ENCODE results near the gene DNAJA4.

Gene DNAJA4

DNA sequence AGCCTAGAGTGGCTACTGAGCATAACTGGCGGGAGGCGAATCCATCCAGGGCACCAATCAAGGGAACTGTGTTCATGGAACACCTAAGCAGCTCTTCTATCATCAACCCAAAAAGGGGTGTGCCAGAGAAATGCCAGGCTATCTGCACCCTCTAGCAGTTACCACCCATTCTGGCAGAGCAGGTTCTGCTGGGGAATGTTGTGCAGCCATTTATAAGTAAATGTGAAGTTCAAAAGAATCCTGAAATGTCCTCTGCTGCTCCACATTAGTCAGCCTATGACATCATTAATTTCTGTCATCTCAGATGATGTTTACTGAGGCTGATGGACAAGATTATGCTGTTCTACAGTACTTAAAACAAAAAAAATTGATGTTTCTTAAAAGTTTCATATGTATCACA, 27.3 kb downstream of the DNAJA4 start:
- DNase-seq (ENCODE audit: insufficient read length, low spot score) (no peak), FAIRE-seq (no peak)
- TF ChIP-seq POLR2AphosphoS5 (IDR thresholded peaks at IDR 0.05; ENCODE audit: low read depth, low read length) (no peak), TAF1 (IDR thresholded peaks at IDR 0.05; ENCODE audit: low read depth, low read length) (no peak), POLR2A (IDR thresholded peaks at IDR 0.05; ENCODE audit: low read depth, low read length) (no peak), PAX5 (IDR thresholded peaks at IDR 0.05; ENCODE audit: insufficient read depth, low read length, severe bottlenecking) (no peak), POU2F2 (IDR thresholded peaks at IDR 0.05; ENCODE audit: low read depth, low read length) (no peak), SPI1 (IDR thresholded peaks at IDR 0.05; ENCODE audit: low read depth, low read length) (no peak)

DNA sequence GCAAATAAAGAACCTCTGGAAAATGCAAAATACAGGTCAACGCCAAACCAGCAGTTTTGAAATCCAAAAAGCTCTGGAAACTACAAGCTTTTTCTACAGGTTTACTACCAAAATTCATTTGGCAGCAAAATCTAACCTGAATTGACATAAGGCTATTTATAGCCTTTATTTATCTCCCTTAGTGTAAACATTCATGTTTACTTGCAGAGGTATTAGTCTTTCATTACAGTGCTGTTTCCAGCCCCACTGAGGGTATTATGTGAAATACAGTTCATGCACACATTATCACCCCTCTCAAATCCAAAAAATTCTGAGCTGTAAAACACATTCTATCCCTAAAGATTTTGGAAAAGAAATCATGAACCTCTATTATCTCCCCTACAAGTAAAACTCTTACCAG, 27.9 kb downstream of the DNAJA4 start:
- FAIRE-seq (no peak), DNase-seq (ENCODE audit: insufficient read length, low spot score) (no peak)
- TF ChIP-seq PAX5 (IDR thresholded peaks at IDR 0.05; ENCODE audit: insufficient read depth, low read length, severe bottlenecking) (no peak), POLR2A (IDR thresholded peaks at IDR 0.05; ENCODE audit: low read depth, low read length) (no peak), POLR2AphosphoS5 (IDR thresholded peaks at IDR 0.05; ENCODE audit: low read depth, low read length) (no peak), POU2F2 (IDR thresholded peaks at IDR 0.05; ENCODE audit: low read depth, low read length) (no peak), TAF1 (IDR thresholded peaks at IDR 0.05; ENCODE audit: low read depth, low read length) (no peak), SPI1 (IDR thresholded peaks at IDR 0.05; ENCODE audit: low read depth, low read length) (no peak)

DNA sequence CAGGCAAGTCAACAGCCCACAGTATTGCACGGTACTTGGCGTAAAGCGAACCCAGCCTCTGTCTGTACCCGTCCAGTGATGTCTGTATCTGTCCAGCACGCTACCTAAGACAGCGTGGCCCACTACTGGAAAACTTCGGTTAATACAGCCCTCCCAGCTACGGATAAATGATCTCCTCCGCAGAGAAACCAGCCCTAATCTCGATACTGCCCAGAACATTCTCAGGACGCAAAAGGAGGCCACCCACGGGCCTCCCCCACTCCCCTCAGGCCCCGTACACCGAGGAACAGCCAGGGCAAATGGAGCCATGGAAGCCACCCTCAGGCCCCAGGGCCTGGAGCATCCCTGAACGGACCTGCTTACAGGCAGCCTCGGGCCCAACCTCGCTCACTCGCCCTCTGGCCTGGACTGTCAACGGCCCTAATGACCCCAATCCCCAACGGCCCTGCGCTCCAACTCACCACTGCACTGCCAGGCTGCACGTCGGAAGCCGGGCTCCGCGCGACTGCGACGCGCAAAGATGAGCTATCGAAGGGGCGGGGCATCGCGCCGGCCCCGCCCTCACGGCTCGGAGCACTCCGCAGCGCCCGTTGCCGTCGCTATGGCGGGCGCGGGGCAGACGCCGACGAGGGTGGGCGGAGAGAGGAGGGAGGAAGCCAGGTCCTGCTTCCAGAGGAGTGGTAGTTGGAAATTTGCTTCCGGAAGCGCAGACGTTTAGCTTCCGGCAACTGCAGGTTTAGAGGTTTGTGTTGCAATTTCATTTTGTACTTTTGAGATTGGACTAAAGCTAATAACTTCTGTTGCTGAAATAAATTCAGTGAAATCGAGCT, 35.0 kb downstream of the DNAJA4 start, which contains the start of gene SKIC8:
SKIC8 (minus strand) TSS at position 509 of the 830 bp plus-strand sequence. CDS start 3,923 bp downstream, outside the sequence.
- peak; percentile 92 for TF ChIP-seq POLR2A (IDR thresholded peaks at IDR 0.05; ENCODE audit: low read depth, low read length)
- TF ChIP-seq POU2F2 (IDR thresholded peaks at IDR 0.05; ENCODE audit: low read depth, low read length), result no peak
- peak; percentile 90 for TF ChIP-seq POLR2AphosphoS5 (IDR thresholded peaks at IDR 0.05; ENCODE audit: low read depth, low read length)
- no peak for TF ChIP-seq PAX5 (IDR thresholded peaks at IDR 0.05; ENCODE audit: insufficient read depth, low read length, severe bottlenecking)
- TF ChIP-seq TAF1 (IDR thresholded peaks at IDR 0.05; ENCODE audit: low read depth, low read length), result peak; percentile 84
- TF ChIP-seq SPI1 (IDR thresholded peaks at IDR 0.05; ENCODE audit: low read depth, low read length), result 0 out of 2 replicates have a peak, but pooled peaks have one; percentile 28
- FAIRE-seq (peak; percentile 99), DNase-seq (ENCODE audit: insufficient read length, low spot score) (peak; percentile 92)

DNA sequence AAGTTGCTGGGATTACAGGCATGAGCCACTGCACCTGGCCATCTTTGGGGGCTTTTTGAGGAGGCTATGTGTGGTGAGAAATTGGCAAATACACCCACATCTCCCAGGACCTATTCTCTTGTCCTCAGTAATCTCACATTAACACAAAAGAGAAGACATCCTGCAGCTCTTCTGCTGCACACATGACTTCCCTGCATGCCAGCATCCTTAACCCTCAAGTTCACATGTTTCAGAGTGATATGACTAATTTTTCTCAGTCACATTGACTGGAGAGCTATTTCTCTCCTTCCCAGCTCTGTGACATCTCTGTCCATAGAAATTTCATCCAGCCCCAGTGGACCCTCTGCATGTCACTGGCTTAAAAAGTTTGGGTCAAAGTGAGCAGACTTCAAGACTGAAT, 37.0 kb downstream of the DNAJA4 start:
- DNase-seq (ENCODE audit: insufficient read length, low spot score) (no peak), FAIRE-seq (no peak)
- TF ChIP-seq POLR2AphosphoS5 (IDR thresholded peaks at IDR 0.05; ENCODE audit: low read depth, low read length), result no peak
- no peak for TF ChIP-seq POLR2A (IDR thresholded peaks at IDR 0.05; ENCODE audit: low read depth, low read length)
- TF ChIP-seq SPI1 (IDR thresholded peaks at IDR 0.05; ENCODE audit: low read depth, low read length), result peak; percentile 30; the same call in 1 of the 2 replicates
- TF ChIP-seq PAX5 (IDR thresholded peaks at IDR 0.05; ENCODE audit: insufficient read depth, low read length, severe bottlenecking), result no peak

DNA sequence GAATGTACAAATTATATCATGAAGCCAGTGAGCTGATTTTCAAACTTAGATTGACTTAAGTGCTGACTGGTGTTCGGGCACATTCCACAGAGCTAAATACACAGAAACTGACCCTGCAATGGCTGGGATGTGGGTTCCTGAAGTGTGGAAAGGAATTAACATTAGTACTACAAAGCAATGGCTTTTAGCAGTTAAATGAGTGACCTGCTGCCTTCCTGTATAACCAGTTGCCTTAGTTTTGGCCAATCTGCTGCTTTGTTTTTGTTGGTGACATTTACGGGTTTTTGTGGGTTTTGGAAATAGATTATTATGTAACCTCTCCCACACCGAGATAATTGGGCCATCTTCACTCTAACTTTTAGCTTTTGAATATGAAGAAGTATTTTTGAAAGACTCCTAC, 37.5 kb downstream of the DNAJA4 start:
- no peak for TF ChIP-seq SPI1 (IDR thresholded peaks at IDR 0.05; ENCODE audit: low read depth, low read length)
- DNase-seq (ENCODE audit: insufficient read length, low spot score) (no peak), FAIRE-seq (no peak)

DNA sequence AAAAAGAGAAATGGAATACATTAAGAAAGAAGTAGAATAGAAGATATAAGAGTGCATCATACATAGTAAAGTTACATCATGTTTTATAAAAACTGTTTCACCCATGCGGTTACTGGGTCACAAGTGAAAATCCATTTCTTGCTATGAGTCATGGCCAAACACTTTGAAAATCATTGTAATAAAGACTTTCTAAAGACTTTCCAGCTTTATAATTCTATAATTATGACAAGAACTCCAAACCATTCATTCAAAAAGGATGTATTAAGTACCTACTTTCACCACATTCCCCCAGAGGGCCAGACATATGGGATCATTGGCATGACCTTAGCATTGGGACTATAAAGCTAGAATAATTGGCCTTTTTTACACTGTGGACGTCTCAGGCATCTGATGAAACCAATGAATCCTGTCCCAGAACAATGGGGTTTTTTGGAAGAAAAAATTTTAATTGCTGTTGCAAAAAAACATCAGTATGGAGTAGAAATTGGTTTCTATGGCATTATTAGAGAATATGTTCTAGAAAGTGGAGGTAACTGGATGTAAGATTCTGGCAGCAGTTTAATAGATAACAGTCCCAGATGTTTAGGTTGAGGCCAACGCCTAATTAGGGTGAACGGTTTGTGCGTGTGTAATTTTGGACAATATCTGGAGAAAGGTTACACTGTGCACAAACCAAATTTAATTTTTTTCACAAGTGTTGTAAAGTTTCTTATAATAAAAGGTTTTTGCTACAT, 38.4 kb downstream of the DNAJA4 start:
- no peak for DNase-seq (ENCODE audit: insufficient read length, low spot score)
- no peak for FAIRE-seq
- TF ChIP-seq TAF1 (IDR thresholded peaks at IDR 0.05; ENCODE audit: low read depth, low read length) (no peak), PAX5 (IDR thresholded peaks at IDR 0.05; ENCODE audit: insufficient read depth, low read length, severe bottlenecking) (no peak), POU2F2 (IDR thresholded peaks at IDR 0.05; ENCODE audit: low read depth, low read length) (no peak), SPI1 (IDR thresholded peaks at IDR 0.05; ENCODE audit: low read depth, low read length) (no peak), POLR2AphosphoS5 (IDR thresholded peaks at IDR 0.05; ENCODE audit: low read depth, low read length) (no peak), POLR2A (IDR thresholded peaks at IDR 0.05; ENCODE audit: low read depth, low read length) (no peak)

DNA sequence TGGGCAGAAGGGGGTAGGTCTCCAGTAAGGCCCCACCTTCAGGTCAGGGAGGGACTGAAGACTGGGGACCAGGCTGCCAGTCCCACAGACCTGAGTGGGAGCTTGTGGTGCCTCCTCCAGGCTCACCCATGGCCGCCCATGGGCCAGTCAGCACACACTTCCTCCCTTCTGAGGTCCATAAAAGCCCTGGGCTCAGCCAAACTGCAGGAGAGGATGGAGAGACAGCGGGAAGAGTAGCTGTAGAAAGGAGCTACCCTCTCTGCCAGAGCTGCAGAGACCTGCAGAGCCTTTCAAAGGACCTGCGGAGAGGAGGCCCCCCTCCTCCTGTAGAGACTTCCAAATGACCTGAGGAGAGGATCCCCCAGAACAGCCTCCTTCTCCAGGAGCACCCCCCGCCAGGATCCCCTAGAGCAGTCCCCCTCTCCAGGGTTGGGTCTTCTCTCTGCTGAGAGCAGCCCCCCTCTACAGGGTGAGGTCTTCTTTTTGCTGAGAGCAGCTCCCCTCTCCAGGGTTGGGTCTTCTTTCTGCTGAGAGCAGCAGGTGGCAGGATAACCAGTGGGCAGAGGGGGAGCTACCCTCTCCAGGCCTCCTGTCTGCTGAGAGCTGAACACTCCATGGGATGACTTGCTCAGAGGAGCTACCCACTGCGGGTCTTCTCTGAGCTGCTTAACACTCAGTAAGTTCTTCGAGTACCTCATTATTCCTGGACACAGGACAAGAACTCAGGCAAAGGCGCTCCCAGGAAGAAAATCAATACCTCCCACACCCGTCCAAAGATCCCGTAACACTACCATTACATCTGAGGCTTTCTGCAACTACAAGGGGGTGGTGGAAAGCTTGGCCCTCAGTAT, 40.1 kb downstream of the DNAJA4 start:
- no peak for FAIRE-seq
- DNase-seq (ENCODE audit: insufficient read length, low spot score), result no peak
- TF ChIP-seq SPI1 (IDR thresholded peaks at IDR 0.05; ENCODE audit: low read depth, low read length), result no peak
- TF ChIP-seq PAX5 (IDR thresholded peaks at IDR 0.05; ENCODE audit: insufficient read depth, low read length, severe bottlenecking), result no peak
- no peak for TF ChIP-seq POU2F2 (IDR thresholded peaks at IDR 0.05; ENCODE audit: low read depth, low read length)
- no peak for TF ChIP-seq TAF1 (IDR thresholded peaks at IDR 0.05; ENCODE audit: low read depth, low read length)
- TF ChIP-seq POLR2AphosphoS5 (IDR thresholded peaks at IDR 0.05; ENCODE audit: low read depth, low read length), result no peak
- no peak for TF ChIP-seq POLR2A (IDR thresholded peaks at IDR 0.05; ENCODE audit: low read depth, low read length)

DNA sequence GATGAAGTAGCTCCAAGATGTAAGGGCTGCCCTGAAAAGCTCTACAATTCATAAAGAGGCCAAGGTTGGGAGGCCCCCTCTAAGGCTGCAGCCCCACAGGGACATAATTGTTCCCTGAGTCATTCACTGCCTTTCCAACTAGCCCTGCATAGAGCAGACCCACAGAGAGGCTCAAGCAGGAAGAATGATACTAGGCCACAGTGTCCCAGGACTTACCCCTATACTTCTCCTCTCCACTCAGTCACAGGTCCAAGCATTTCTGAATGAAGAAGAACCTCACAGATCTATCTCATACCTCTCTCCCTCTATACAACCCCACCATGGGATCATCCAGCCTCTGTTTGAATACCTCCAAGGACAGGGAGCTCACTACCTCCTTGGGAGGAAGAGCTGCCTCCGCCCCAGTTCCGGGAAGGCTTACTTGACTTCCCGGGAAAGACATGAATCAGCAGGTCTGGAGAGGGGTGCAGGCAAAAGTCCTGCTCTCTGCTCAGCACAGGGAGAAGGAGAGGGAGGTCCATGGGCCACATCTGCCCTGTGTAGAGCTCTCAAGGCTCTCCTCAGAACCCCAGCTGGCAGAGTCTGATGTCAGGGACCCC, 41.9 kb downstream of the DNAJA4 start:
- no peak for FAIRE-seq
- no peak for DNase-seq (ENCODE audit: insufficient read length, low spot score)
- TF ChIP-seq TAF1 (IDR thresholded peaks at IDR 0.05; ENCODE audit: low read depth, low read length), result no peak

DNA sequence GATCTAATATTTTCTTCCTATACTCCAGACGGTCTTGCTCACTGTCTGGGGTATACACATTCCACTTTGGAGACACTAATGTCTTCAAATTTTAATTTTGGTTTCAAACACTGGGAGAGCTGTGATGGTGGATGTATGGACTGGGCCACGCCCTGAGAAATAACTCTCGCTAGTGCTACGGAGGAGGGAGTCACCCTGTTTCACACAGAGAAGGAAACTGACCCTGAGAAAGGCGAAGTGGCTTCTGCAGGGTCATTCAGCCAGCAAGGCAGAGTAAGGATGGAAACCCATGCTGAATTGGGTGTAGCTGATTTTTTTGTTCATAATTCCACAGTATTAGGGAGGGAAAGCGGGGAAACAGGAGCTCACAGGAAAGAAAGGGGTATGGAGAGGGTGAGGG, 43.6 kb downstream of the DNAJA4 start:
- DNase-seq (ENCODE audit: insufficient read length, low spot score) (no peak), FAIRE-seq (no peak)
- TF ChIP-seq TAF1 (IDR thresholded peaks at IDR 0.05; ENCODE audit: low read depth, low read length) (no peak), POLR2AphosphoS5 (IDR thresholded peaks at IDR 0.05; ENCODE audit: low read depth, low read length) (no peak), PAX5 (IDR thresholded peaks at IDR 0.05; ENCODE audit: insufficient read depth, low read length, severe bottlenecking) (no peak), SPI1 (IDR thresholded peaks at IDR 0.05; ENCODE audit: low read depth, low read length) (no peak), POU2F2 (IDR thresholded peaks at IDR 0.05; ENCODE audit: low read depth, low read length) (no peak), POLR2A (IDR thresholded peaks at IDR 0.05; ENCODE audit: low read depth, low read length) (no peak)
